Occipital lobe (tissue), 2 donors: Measurements from ENCODE around the gene KIAA0930. TPM values are rescaled to one million over a fixed set of nuclear protein-coding genes. Genes with fewer than 3 reads are reported as not detected.
A peak's percentile ranks its signal among the peaks of the same experiment; 100 is the strongest.
"Not testable (repeated sequence)": the region's sequence is repeated elsewhere in the genome, so short reads cannot be mapped to it uniquely, and the experiment has no call there.

Experiments used
- DNase-seq: peaks from one replicate; lab custom pipeline; 2025; lab: John Stamatoyannopoulos, UW
- total RNA-seq: library from RNA; depleted of rRNA; stranded (reverse); fragments of >200 nt; gene quantifications from one replicate; pipeline ENCODE4 v1.2.3, GENCODE V29; 2014

The KIAA0930 gene
- 61.0 TPM for total RNA-seq

DNA sequence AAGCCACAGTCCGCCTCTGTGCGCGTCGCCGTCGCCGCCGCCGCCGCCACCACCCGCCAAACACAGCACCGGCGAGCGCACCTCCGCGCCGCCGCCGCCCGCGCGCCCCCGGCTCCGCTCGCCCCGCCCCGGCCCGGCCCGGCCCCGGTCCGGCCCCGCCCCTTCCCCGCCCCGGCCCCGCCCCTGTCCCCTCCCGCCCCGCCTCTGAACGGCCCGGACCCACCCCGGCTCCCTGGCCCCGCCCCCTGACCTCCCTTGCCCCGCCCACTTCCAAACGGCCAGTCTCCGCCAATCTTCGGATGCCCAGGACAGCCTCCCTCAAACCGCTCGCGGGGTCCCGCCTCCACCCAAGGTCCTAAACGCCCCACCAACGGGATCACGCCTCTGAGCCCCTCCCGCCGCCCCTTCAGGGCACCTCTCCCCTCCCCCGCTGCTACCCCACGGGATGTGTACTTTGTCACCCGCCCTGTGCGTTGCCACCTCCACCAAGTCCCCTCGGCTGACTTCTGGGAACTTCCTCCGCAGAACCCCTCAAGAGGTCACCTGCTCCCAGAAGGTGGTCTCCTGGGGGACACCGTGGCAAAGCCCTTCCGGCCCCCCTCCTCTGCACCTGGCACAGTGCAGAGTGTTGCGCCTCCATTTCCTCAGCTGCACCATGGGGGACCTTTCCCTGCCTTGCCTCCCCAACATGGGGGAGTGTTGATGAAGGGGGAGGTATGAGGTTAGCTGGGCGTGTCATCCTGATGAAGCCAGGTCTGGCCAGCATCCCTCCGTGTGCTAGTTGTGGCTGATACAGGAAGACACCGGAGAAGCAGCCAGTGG, at the start of gene KIAA0930:
KIAA0930 (minus strand) TSS at position 85 of the 822 bp plus-strand sequence. CDS start 191 bp downstream, outside the sequence.
- DNase-seq: peak; percentile 72

GRCh38 chr22:45286854-45287551, 46.3 kb upstream of the KIAA0930 start:
- DNase-seq: no peak

DNA sequence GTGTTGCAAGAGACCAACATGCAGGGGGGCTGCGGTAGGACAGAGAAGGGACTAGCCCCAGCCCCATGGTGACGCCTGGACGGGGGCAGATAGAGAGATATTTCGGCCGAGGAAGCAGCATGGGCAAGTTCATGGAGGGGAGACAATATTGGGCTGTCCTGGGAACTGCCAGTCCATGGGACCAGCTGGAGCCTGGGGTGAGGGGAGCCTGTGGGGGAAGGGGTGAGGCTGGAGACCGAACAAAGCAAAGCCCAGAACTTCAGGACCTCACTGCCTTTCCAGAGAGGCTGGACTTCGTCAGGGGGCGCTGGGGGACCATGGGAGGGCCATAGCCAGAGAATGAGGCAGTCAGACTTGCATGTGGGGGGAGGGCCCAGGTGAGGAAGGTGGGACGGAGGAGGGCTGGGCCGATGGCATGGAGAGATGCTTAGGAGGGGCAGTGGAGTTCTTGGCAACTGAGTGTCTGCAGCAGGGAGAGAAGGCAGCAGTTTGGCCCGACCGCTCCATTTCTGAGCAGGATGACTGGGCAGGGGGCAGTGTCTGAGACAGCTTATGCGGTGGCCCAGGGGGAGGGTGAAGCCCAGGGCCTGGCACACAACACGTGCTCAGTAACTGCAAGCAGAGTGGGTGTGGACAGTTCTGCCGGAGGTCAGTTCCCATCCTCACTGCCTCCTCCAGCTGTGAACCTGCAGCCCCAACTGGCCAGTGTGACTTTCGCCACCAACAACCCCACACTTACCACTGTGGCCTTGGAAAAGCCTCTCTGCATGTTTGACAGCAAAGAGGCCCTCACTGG, 44.8 kb upstream of the KIAA0930 start:
- DNase-seq: no peak

GRCh38 chr22:45284705-45285262, 44.1 kb upstream of the KIAA0930 start, which contains the start of gene UPK3A:
Gene UPK3A (plus strand): TSS chr22:45284949. CDS start chr22:45285014, 65 bp downstream.
- DNase-seq: no peak

DNA sequence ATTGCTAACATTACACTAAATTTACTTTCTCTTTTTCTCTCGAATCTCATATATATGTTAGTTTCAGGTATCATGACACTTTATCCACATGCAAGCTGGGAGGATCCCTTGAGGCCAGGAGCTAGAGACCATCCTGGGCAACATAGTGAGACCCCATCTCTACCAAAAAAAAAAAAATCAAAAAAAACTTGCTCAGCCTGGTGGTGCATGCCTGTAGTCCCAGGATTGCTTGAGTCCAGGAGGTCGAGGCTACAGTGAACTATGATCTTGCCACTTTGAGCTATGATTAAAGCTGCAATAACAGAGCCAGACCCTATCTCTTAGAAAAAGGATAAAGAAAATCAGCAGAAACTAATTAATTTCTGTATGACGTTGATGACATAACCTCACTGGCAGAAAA, 40.3 kb upstream of the KIAA0930 start:
- DNase-seq: no peak

DNA sequence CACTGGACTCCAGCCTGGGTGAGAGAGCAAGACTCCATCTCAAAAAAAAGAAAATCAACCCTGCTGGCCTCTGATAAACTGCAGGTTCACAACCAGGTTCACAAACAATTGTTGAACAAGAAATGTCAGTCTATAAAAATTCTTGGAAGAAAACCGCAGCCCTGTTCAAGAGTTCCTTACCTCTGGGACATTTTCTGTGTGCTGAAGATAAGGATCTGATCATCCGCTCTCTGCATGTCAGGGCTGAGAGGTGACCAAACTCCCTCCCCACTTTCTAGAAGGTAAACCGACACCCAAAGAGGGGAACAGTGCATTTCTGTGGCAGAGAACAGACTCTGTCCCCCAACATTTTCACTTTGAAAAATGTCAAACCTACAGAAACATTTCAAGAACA, 39.9 kb upstream of the KIAA0930 start:
- DNase-seq: no peak

- DNase-seq: no peak
Measured at GRCh38 chr22:45278125-45278524, 37.4 kb upstream of the KIAA0930 start.

- not testable (repeated sequence) for DNase-seq
Measured at GRCh38 chr22:45277720-45278119, 37.0 kb upstream of the KIAA0930 start.

DNA sequence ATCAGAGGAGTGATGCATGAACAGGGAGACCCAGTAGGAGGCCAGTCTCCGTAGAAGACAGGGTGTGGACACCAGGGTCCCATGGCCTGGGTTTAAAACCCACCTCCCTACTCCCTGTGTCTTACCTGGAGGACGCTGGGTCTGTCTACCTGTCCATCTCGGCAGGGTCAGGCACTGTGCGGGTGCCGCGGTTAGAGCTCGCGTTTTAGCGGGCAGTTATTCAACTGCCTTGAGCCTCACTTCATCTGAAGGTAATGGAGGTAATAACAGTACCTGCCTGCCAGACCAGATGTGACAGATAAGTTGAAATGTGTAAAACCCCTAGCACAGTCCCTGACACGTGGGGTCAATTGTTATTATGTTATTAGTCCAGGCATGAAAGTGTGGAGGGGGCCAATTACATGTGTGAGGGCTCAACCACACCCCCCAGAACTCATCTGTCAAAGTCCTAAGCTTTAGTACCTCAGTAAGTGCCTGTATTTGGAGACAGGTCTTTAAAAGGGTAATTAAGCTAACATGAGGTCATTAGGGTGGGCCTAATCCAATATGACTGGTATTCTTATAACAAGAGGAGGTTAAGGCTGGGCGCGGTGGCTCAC, 35.9 kb upstream of the KIAA0930 start:
- no peak for DNase-seq

DNA sequence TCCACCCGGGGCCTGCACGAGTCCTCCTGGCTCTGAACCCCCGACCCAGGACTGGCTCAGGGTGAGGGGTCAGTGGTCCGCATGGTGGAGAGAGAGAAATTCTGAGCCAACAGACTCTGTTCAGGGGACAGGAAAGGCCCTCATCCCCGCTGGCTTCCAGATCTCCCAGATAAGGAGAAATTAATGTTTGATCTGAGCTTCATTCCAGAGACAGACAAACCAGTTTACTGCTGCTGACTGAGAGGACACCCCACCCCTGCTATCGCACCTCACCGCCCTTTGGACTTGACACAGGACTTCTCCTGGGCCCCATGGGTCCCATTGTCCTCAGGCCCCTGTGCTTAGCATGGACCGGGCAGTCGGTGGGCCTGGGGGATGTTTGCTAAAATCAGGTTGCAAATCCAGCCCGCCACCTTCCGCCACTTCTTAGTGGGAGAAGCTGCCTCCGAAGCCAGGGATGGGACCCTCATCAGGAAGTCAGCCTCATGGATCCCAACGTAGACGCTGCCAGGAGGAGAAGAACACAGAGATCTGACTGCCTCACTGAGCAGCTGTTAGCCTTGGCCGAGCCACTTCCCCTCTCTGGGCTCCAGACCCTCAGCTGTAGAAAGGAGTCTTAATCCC, 32.9 kb upstream of the KIAA0930 start:
- no peak for DNase-seq

GRCh38 chr22:45272498-45272897, 31.8 kb upstream of the KIAA0930 start:
- DNase-seq: no peak

DNA sequence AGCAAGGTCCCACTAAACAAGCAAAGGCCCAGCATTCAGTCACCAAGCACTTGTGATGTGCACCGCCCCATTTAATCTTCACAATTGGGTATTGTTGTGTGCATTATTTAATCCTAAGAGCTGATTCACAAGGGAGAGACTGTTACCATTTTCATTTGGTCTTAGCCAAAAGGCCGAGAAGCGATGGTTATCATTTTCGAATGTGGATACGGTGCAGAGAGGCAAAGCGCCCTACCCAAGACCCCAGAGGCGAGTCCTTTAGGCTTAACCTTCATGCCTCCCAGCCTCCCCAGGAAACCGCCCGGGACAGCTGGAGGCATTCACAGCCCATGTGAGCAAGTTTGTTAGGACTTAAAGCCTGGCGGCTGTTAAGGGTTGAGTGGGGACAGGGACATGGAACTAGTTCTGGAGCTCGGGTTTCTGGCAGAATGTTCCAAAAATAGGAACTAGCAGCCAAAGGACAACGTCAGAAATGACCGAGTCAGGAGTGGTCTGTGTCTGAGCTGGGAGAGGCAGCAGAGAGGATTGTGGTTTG, 31.0 kb upstream of the KIAA0930 start:
- no peak for DNase-seq

DNA sequence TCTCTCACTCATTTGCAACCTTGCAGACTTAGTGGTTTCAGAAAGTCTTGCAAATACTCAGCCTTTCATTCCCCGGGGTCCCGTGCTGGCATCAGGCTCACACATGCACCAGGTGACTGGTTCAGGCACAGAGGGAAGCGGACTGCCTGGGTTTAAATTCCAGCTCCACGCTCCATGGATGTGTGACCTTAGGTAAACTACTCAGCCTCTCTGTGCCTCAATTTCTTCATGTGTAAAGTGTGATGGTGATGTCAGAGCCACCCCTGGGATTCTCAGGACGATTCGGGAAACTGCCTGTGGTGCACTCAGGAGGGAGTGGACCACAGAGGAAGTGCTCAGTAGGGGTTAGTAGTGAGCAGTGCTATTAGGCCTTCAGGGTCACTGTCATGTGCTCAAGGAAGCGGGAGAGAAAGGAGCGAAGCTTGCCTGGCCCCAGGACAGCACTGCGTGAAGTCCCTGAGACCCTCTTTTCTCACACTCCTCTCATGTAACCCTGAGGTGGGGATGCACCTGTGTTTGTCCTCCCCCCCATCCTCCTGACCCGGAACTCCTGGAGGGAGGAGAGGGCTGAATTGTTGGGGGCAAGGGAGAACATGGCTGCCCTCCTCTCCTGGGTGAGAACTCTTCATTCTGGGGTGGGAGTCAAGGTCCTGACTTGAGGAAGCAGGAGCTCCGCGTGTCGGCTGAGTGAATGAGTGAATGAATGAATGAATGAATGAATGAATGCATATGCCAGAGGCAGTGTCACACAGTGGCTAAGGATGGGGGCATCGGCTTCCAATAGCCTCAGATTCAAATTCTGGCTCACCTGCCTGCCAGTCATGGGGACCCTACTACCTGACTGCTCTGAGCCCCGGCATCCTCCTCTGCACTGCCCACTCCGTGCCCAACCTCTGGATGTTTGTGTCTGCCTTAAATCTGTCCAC, 29.7 kb upstream of the KIAA0930 start:
- DNase-seq: no peak

GRCh38 chr22:45268958-45269844, 28.5 kb upstream of the KIAA0930 start:
- peak; percentile 70 for DNase-seq

- DNase-seq: no peak
Measured at GRCh38 chr22:45268167-45268957, 27.7 kb upstream of the KIAA0930 start.

DNA sequence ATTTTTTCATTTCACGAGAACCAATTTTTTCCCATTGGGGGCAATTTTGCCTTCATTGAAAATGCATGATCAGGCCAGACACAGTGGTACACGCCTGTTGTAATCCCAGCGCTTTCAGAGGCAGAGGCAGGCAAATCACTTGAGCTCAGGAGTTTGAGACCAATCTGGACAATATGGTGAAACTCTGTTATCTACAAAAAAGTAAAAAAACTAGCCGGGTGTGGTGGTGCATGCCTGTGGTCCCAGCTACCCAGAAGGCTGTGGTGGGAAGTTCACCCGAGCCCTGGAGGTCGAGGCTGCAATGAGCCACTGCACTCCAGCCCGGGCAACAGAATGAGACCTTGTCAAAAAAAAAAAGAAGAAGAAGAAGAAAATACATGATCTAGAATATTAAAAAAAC, 24.8 kb upstream of the KIAA0930 start:
- DNase-seq: no peak

- DNase-seq: no peak
Measured at GRCh38 chr22:45263463-45264269, 23.0 kb upstream of the KIAA0930 start.
